Prostate gland (tissue), 2 donors: ENCODE measurements around the gene SERPINB11. TPM values are rescaled to one million over a fixed set of nuclear protein-coding genes. Genes with fewer than 3 reads are reported as not detected.

Source experiments
- DNase-seq: peaks from one replicate; pipeline ENCODE4 v3.0.0-alpha.2; 2019; ENCODE audit warnings: low spot score
- H3K27ac ChIP-seq, 2 donors: fragments of 200-600 bp; sonication (generic); 2 replicates each; pipeline ENCODE4 v1.5.1; 2017 to 2019
- H3K27me3 ChIP-seq: fragments of 200-600 bp; sonication (generic); replicated peaks from 2 replicates; pipeline ENCODE4 v1.5.1; 2019; ENCODE audit not compliant: insufficient read depth
- H3K36me3 ChIP-seq, 2 donors: fragments of 200-600 bp; sonication (generic); 1 replicate in 1 of 2; 2 replicates in 1 of 2; pipeline versions ENCODE4 v1.5.1 to v1.8.1; 2017 to 2019
- H3K4me1 ChIP-seq: fragments of 200-600 bp; sonication (generic); replicated peaks from 2 replicates; pipeline ENCODE4 v1.5.1; 2019
- H3K4me3 ChIP-seq, 2 donors: fragments of 200-600 bp; sonication (generic); 2 replicates each; pipeline ENCODE4 v1.5.1; 2017 to 2019
- H3K9me3 ChIP-seq: fragments of 200-600 bp; sonication (generic); 2 replicates; pipeline ENCODE4 v1.5.1; 2017
- POLR2A ChIP-seq: fragments of 450-650 bp; IDR thresholded peaks from one replicate; pipeline ENCODE4 v1.6.1; 2016; ENCODE audit warnings: antibody characterized with exemption, mild to moderate bottlenecking
- POLR2AphosphoS5 ChIP-seq: sonication (generic); formaldehyde crosslinking; IDR thresholded peaks from one replicate; pipeline ENCODE4 v1.6.1; 2017; ENCODE audit warnings: antibody characterized with exemption
- WGBS: methylation state at CpG from one replicate; pipeline ENCODE4 v1.1.5; 2018; 5-methylcytosine and 5-hydroxymethylcytosine counted together
- intact Hi-C: fragments of 100-400 bp; cut with DNase I; formaldehyde crosslinking; loops from one replicate; pipeline ENCODE4 v1.14.2; 2022
- total RNA-seq, 2 donors: library from RNA; depleted of rRNA; stranded (reverse); fragments of >200 nt; gene quantifications; one replicate each; pipeline ENCODE4 v1.1.0, GENCODE V29; 2016
- TF ChIP-seq, protein P1 (sequence below), 4 experiments: fragments of 200-600 bp in 2 of 4; fragments of 450-650 bp in 2 of 4; sonication (generic) in 2 of 4; IDR thresholded peaks; 1 replicate in 3 of 4; 2 replicates in 1 of 4; pipeline ENCODE4 v1.5.1; 2016 to 2019; ENCODE audit warnings: antibody characterized with exemption in 4 of 4, mild to moderate bottlenecking in 2 of 4, moderate library complexity in 2 of 4

The SERPINB11 gene
- total RNA-seq, 2 donors from 2014 or later: 10.3 to 37.8 TPM

DNA sequence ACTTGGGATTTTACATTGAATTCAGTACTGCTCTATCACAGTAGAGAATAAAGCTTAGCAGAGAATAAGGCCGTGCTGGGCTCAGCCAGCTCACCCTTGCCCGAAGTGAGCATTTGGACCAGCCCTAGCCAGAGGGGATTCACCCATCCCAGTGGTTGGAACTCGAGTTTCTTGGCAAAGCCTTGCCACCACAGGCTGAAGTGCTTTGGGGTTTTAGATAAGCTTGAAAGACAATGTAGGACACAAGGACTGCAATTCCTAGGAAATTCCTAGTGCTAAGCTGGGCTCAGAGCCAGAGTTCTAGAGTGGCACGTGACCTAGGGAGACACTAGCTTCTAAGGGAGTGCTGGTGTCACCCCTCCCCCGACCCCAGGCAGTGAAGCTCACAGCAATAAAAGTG lies 28.0 kb downstream of the SERPINB11 start:
- H3K4me1 ChIP-seq: peaks cover 4% of the 10 kb centered on the region
- WGBS: 44% methylated on average over 5 of the region's 5 CpGs

DNA sequence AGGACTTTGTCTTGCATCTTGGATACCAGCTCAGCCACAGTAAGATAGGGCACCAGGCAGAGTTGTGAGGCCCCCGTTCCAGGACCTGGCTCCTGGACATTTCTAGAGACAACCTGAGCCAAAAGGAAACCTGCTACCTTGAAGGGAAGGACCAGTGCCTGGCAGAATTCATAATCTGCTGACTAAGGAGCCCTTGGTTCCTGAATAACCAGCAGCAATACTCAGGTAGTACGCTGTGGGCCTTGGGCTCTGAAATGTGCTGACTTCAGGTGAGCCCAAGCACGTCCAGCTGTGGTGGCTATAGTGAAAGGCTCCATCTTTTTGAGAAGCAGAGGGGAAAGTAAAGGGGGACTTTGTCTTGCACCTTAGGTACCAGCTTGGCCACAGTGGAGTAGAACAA lies 28.5 kb downstream of the SERPINB11 start:
- no peaks in the 10 kb centered on the region for H3K9me3 ChIP-seq
- H3K4me3 ChIP-seq: no peak overlapping the region
- TF ChIP-seq POLR2AphosphoS5 (no peak), POLR2A (no peak)
- TF ChIP-seq, protein P1, sequence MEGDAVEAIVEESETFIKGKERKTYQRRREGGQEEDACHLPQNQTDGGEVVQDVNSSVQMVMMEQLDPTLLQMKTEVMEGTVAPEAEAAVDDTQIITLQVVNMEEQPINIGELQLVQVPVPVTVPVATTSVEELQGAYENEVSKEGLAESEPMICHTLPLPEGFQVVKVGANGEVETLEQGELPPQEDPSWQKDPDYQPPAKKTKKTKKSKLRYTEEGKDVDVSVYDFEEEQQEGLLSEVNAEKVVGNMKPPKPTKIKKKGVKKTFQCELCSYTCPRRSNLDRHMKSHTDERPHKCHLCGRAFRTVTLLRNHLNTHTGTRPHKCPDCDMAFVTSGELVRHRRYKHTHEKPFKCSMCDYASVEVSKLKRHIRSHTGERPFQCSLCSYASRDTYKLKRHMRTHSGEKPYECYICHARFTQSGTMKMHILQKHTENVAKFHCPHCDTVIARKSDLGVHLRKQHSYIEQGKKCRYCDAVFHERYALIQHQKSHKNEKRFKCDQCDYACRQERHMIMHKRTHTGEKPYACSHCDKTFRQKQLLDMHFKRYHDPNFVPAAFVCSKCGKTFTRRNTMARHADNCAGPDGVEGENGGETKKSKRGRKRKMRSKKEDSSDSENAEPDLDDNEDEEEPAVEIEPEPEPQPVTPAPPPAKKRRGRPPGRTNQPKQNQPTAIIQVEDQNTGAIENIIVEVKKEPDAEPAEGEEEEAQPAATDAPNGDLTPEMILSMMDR (IDR thresholded peaks at IDR 0.05): no peak
- no peaks in the 10 kb centered on the region for H3K4me1 ChIP-seq
- 65% methylated on average over 3 of the region's 3 CpGs for WGBS
- no peak for DNase-seq
- H3K36me3 ChIP-seq: no peaks in the 10 kb centered on the region
- intact Hi-C loops: no loop called here
- no peak overlapping the region for H3K27ac ChIP-seq
- H3K27me3 ChIP-seq: no peaks in the 10 kb centered on the region

More for the DNA sequence above, 28.0 kb downstream of the SERPINB11 start:
- Histone ChIP-seq H3K36me3 (no peaks in the 10 kb centered on the region), H3K9me3 (no peaks in the 10 kb centered on the region), H3K27ac (no peak overlapping the region), H3K27me3 (no peaks in the 10 kb centered on the region), H3K4me3 (no peak overlapping the region)
- DNase-seq: no peak
- intact Hi-C loops: no loop called here
- no peak for TF ChIP-seq POLR2A
- TF ChIP-seq, protein P1 (IDR thresholded peaks at IDR 0.05): no peak
- TF ChIP-seq POLR2AphosphoS5: no peak

DNA sequence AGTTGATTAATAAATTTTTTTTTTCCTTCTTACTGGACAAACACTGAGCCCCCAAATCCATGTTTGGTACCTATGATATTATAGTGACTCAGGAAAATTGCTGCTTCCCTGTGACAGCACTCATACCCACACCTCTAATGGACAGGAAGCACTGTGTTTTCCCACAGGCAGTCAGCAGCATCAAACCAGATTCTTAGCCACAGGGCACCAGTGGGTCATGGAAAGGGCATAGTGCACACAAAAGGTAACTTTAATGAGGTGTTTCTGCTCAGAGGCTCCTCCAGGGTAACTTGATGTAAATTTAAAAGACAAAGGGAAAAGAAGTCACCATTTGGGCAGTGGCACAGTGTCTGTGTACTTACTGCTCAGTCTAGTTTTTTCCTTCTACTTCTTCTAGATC lies 34.1 kb downstream of the SERPINB11 start:
- Histone ChIP-seq H3K27ac (no peak overlapping the region), H3K4me3 (no peak overlapping the region), H3K9me3 (no peaks in the 10 kb centered on the region), H3K4me1 (no peaks in the 10 kb centered on the region), H3K27me3 (no peaks in the 10 kb centered on the region), H3K36me3 (no peaks in the 10 kb centered on the region)
- DNase-seq: no peak
- TF ChIP-seq POLR2A: no peak
- TF ChIP-seq, protein P1 (IDR thresholded peaks at IDR 0.05): no peak
- TF ChIP-seq POLR2AphosphoS5: no peak
- intact Hi-C loops: no loop called here

DNA sequence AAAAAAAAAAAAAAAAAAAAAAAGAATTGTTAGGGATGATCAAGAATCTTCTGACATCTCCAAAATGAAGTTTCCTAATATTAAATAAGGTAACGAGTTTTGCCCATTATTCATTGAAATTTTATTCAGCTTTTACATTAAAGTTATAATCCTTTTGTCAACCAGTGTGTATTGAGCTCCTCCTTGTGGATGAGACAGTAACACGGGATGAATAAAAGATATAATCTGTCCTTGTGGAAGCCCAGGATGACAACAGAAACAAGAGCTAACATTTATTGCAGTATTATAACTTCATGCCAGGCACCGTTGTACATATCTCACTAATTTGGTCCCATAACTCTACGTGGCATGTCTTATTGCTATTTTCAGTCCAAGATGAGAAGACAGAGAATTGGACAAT lies 39.0 kb downstream of the SERPINB11 start:
- TF ChIP-seq POLR2A: no peak
- TF ChIP-seq, protein P1 (IDR thresholded peaks at IDR 0.05): peak in 3 of 4 experiments; percentile 33 to 76 (median 73)
- 25% methylated on average over 4 of the region's 4 CpGs for WGBS
- Histone ChIP-seq H3K4me1 (no peaks in the 10 kb centered on the region), H3K27ac (no peak overlapping the region), H3K9me3 (no peaks in the 10 kb centered on the region), H3K27me3 (no peaks in the 10 kb centered on the region), H3K4me3 (no peak overlapping the region), H3K36me3 (no peaks in the 10 kb centered on the region)
- no peak for DNase-seq
- intact Hi-C loops: no loop called here

DNA sequence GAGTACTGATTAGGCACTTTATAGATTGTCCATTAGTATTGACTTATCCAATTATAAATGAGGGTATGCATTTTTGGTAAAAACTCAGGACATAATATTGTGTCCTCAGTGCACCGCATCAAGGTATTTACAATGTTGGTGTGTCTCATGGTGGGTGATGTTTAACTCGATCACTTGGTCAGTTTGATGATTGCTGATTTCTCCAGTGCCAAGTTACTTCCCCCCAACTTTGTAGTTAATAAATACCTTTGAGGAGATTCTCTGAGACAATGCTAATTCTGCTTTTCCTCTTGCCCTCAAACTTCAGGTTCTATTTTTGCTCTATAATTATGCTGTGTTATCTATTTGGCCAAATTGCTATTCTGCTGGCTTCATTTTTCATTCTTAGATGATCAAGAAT lies 44.2 kb downstream of the SERPINB11 start:
- TF ChIP-seq, protein P1 (IDR thresholded peaks at IDR 0.05): no peak
- TF ChIP-seq POLR2A: no peak
- TF ChIP-seq POLR2AphosphoS5: no peak
- no peak for DNase-seq
- H3K9me3 ChIP-seq: no peaks in the 10 kb centered on the region
- intact Hi-C loops: no loop called here
- no peaks in the 10 kb centered on the region for H3K4me1 ChIP-seq
- no peak overlapping the region for H3K27ac ChIP-seq
- WGBS: 91% methylated on average over 2 of the region's 2 CpGs
- no peaks in the 10 kb centered on the region for H3K27me3 ChIP-seq
- no peaks in the 10 kb centered on the region for H3K36me3 ChIP-seq
- no peak overlapping the region for H3K4me3 ChIP-seq
